ENCODE measurements around the gene RBM24. TPM values are rescaled to one million over a fixed set of nuclear protein-coding genes. Genes with fewer than 3 reads are reported as not detected.

The RBM24 gene
- total RNA-seq, 1 experiment from 2014 or later, result 0.48 TPM

- TF ChIP-seq, protein P1, sequence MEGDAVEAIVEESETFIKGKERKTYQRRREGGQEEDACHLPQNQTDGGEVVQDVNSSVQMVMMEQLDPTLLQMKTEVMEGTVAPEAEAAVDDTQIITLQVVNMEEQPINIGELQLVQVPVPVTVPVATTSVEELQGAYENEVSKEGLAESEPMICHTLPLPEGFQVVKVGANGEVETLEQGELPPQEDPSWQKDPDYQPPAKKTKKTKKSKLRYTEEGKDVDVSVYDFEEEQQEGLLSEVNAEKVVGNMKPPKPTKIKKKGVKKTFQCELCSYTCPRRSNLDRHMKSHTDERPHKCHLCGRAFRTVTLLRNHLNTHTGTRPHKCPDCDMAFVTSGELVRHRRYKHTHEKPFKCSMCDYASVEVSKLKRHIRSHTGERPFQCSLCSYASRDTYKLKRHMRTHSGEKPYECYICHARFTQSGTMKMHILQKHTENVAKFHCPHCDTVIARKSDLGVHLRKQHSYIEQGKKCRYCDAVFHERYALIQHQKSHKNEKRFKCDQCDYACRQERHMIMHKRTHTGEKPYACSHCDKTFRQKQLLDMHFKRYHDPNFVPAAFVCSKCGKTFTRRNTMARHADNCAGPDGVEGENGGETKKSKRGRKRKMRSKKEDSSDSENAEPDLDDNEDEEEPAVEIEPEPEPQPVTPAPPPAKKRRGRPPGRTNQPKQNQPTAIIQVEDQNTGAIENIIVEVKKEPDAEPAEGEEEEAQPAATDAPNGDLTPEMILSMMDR (conservative IDR thresholded peaks at IDR 0.05), result no peak
- Histone ChIP-seq H3K4me2 (ENCODE audit: insufficient read depth, insufficient read length, low read length) (no peak overlapping the region), H2AFZ (ENCODE audit: low read length) (no peak overlapping the region), H3K56ac (ENCODE audit: insufficient read length, low read depth, low read length) (no peak overlapping the region), H3K27me3 (ENCODE audit: insufficient read depth, low read length) (no peaks in the 10 kb centered on the region), H2BK12ac (ENCODE audit: insufficient read length, low read depth, low read length) (no peak overlapping the region), H3K27ac (ENCODE audit: insufficient read length, low read depth, low read length) (no peak overlapping the region), H3K23me2 (ENCODE audit: insufficient read length, low read depth, low read length, poor library complexity, severe bottlenecking) (no peaks in the 10 kb centered on the region), H3T11ph (ENCODE audit: low read length) (no peak overlapping the region), H2BK5ac (ENCODE audit: insufficient read length, low read length) (no peak overlapping the region), H3K18ac (ENCODE audit: insufficient read length, low read depth, low read length) (no peak overlapping the region), H4K8ac (replicated peaks; ENCODE audit: insufficient read length, low read depth, low read length) (no peak overlapping the region), H2AK5ac (ENCODE audit: insufficient read length, low read length) (no peak overlapping the region), H3K9me3 (ENCODE audit: control insufficient read depth, low read depth, low read length) (no peaks in the 10 kb centered on the region), H3K79me1 (ENCODE audit: insufficient read depth, low read depth, low read length, poor library complexity, severe bottlenecking) (no peaks in the 10 kb centered on the region), H3K14ac (ENCODE audit: insufficient read depth, low read length) (no peak overlapping the region), H2BK120ac (ENCODE audit: low read depth, low read length, poor library complexity, severe bottlenecking) (no peak overlapping the region), H3K4me1 (ENCODE audit: insufficient read depth, low read length) (no peaks in the 10 kb centered on the region), H3K9ac (ENCODE audit: extremely low read depth, insufficient read length, low read length) (no peak overlapping the region), H4K5ac (ENCODE audit: insufficient read length, low read depth, low read length) (no peak overlapping the region), H2BK15ac (ENCODE audit: low read depth, low read length) (no peak overlapping the region), H3K23ac (ENCODE audit: insufficient read length, low read depth, low read length) (no peak overlapping the region), H4K91ac (ENCODE audit: insufficient read length, low read depth, low read length) (no peak overlapping the region), H3K4ac (ENCODE audit: low read depth, low read length) (no peak overlapping the region), H4K20me1 (ENCODE audit: control insufficient read depth, insufficient read depth, insufficient read length) (no peaks in the 10 kb centered on the region), H3K79me2 (ENCODE audit: insufficient read depth, low read length) (no peaks in the 10 kb centered on the region), H2BK20ac (ENCODE audit: low read depth, low read length, poor library complexity, severe bottlenecking) (no peak overlapping the region)
- Mint-ChIP-seq H3K27me3 (ENCODE audit: low read depth) (peaks cover 14% of the 10 kb centered on the region), H3K36me3 (ENCODE audit: insufficient read depth in 1 of 3, low read depth in 3 of 3) (peaks cover 0 to 4% (median 0%) of the 10 kb centered on the region in 3 experiments; a peak in 1 of 7 replicates), H3K9me3 (peaks cover 4 to 9% of the 10 kb centered on the region in 2 experiments; a peak in 2 of 5 replicates), H3K4me1 (peaks cover 14% of the 10 kb centered on the region in 2 experiments), H3K4me3 (no peak overlapping the region), H3K27ac (no peak overlapping the region)
- no peak for DNase-seq
- no CpG with 5 or more reads among the region's 2 CpGs for WGBS (ENCODE audit: extremely low coverage, insufficient read length, low lambda C conversion rate)
Observed at GRCh38 chr6:17303444-17303843, 22.3 kb downstream of the RBM24 start.
